AG04450 (cell line): ENCODE results near the gene AUTS2. TPM values are rescaled to one million over a fixed set of nuclear protein-coding genes. Genes with fewer than 3 reads are reported as not detected.

Experiments
- CTCF ChIA-PET: fragments of 300-600, 350-600 bp; formaldehyde crosslinking; extraction: SDS; loops from one replicate; lab custom pipeline; 2022; ENCODE audit warnings: antibody characterized with exemption, inconsistent platforms; lab: Charles Lee
- POLR2A ChIA-PET: fragments of 350-600 bp; formaldehyde crosslinking; extraction: SDS; loops from one replicate; lab custom pipeline; 2021; ENCODE audit warnings: antibody characterized with exemption, inconsistent platforms; lab: Yijun Ruan, JAX
- DNase-seq: peaks from one replicate; pipeline ENCODE4 v3.0.0-alpha.2; 2011; ENCODE audit warnings: low read depth, low spot score
- H3K27ac ChIP-seq: one replicate; pipeline ENCODE4 v1.5.1; 2012; ENCODE audit warnings: low read depth, low read length, control low read depth
- H3K27me3 ChIP-seq: one replicate; pipeline ENCODE4 v1.6.0; 2012; ENCODE audit warnings: low read length; ENCODE audit not compliant: control insufficient read depth, insufficient read depth
- H3K4me3 ChIP-seq: 2 replicates; pipeline ENCODE4 v1.5.1; 2011; ENCODE audit warnings: mild to moderate bottlenecking, low read depth, low read length, control low read depth
- H3K9me3 ChIP-seq: 2 replicates; pipeline ENCODE4 v1.5.1; 2012; ENCODE audit warnings: low read length; ENCODE audit not compliant: control insufficient read depth, insufficient read depth
- polyA plus RNA-seq: library from polyadenylated mRNA; depleted of rRNA; stranded (reverse); fragments of >200 nt; gene quantifications from 2 replicates; pipeline ENCODE4 v1.2.3, GENCODE V29; 2011
- TF ChIP-seq, protein P1 (sequence below): IDR thresholded peaks from 2 replicates; pipeline ENCODE4 v1.5.1; 2011; ENCODE audit warnings: low read depth, low read length, control low read depth, inconsistent platforms

AUTS2 gene
- polyA plus RNA-seq, 1 experiment = 1.5 TPM

DNA sequence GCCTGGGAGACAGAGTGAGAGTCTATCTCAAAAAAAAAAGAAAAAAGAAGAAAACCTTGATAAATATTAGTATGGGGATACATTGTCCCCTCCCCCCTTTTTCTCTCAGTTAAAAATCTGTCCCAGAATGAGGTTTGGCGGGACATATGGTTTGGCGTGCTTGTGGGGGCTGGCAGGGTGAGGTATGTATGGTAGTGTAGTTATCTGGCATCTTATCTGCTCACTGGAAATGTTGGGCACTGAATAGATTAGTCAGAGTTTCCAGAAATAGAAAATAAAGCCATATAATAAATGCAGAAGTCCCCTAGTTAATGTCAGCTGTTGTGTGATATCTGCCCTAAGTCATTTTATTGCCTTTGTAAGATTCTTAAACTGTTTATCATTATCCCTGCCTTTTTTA is 1136.1 kb downstream of the AUTS2 start:
- no peak overlapping the region for H3K27ac ChIP-seq
- H3K4me3 ChIP-seq = no peak overlapping the region
- H3K27me3 ChIP-seq = no peaks in the 10 kb centered on the region
- CTCF ChIA-PET = interaction anchor here (0.9 kb wide), 1 partner anchor 8 kb away, joined by 3 read pairs; no protein-coding TSS in a partner anchor
- TF ChIP-seq, protein P1, sequence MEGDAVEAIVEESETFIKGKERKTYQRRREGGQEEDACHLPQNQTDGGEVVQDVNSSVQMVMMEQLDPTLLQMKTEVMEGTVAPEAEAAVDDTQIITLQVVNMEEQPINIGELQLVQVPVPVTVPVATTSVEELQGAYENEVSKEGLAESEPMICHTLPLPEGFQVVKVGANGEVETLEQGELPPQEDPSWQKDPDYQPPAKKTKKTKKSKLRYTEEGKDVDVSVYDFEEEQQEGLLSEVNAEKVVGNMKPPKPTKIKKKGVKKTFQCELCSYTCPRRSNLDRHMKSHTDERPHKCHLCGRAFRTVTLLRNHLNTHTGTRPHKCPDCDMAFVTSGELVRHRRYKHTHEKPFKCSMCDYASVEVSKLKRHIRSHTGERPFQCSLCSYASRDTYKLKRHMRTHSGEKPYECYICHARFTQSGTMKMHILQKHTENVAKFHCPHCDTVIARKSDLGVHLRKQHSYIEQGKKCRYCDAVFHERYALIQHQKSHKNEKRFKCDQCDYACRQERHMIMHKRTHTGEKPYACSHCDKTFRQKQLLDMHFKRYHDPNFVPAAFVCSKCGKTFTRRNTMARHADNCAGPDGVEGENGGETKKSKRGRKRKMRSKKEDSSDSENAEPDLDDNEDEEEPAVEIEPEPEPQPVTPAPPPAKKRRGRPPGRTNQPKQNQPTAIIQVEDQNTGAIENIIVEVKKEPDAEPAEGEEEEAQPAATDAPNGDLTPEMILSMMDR = no peak
- no peak for DNase-seq
- no peaks in the 10 kb centered on the region; the same call in 1 of the 2 replicates for H3K9me3 ChIP-seq
- POLR2A ChIA-PET = no interaction called here

GRCh38 chr7:70735313-70735712 is 1137.0 kb downstream of the AUTS2 start:
- POLR2A ChIA-PET = no interaction called here
- Histone ChIP-seq H3K4me3 (no peak overlapping the region), H3K27ac (no peak overlapping the region), H3K27me3 (no peaks in the 10 kb centered on the region), H3K9me3 (no peaks in the 10 kb centered on the region)
- TF ChIP-seq, protein P1 = no peak
- DNase-seq = no peak
- CTCF ChIA-PET = interaction anchor here (0.5 to 0.9 kb wide), 3 partner anchors 9 to 44 kb away, joined by 3 read pairs; no protein-coding TSS in a partner anchor

- TF ChIP-seq, protein P1 = no peak
- peak overlapping the region; percentile 23 for H3K27ac ChIP-seq
- no peaks in the 10 kb centered on the region for H3K27me3 ChIP-seq
- H3K9me3 ChIP-seq = no peaks in the 10 kb centered on the region
- ChIA-PET POLR2A (no interaction called here), CTCF (no interaction called here)
- H3K4me3 ChIP-seq = peak overlapping the region; percentile 53
- DNase-seq = peak; percentile 26
Measured at GRCh38 chr7:70736715-70737460, 1138.6 kb downstream of the AUTS2 start.

GRCh38 chr7:70738151-70738885 is 1140.0 kb downstream of the AUTS2 start:
- no peak for DNase-seq
- ChIA-PET CTCF (no interaction called here), POLR2A (no interaction called here)
- Histone ChIP-seq H3K9me3 (no peaks in the 10 kb centered on the region), H3K4me3 (no peak overlapping the region), H3K27ac (no peak overlapping the region), H3K27me3 (no peaks in the 10 kb centered on the region)
- TF ChIP-seq, protein P1 = no peak

- H3K9me3 ChIP-seq = peaks cover 3% of the 10 kb centered on the region; the same call in 1 of the 2 replicates
- POLR2A ChIA-PET = no interaction called here
- CTCF ChIA-PET = interaction anchor here (0.7 kb wide), 1 partner anchor 449 kb away, joined by 4 read pairs; no protein-coding TSS in a partner anchor
- no peak overlapping the region for H3K27ac ChIP-seq
- no peaks in the 10 kb centered on the region for H3K27me3 ChIP-seq
- TF ChIP-seq, protein P1 = no peak
- H3K4me3 ChIP-seq = no peak overlapping the region
- no peak for DNase-seq
Measured at GRCh38 chr7:70739646-70740210, 1141.5 kb downstream of the AUTS2 start.
